HG02610 (cell line): Measurements from ENCODE around the gene RPL19.

Source experiments
- ATAC-seq: cut with Tn5 transposase; IDR thresholded peaks from one replicate; pipeline ENCODE4 v1.9.1; 2021; ENCODE audit warnings: mild to moderate bottlenecking, moderate library complexity; ENCODE audit not compliant: unreplicated experiment

RPL19 gene

GRCh38 chr17:39222866-39223834, 23.1 kb downstream of the RPL19 start:
- no peak for ATAC-seq

DNA sequence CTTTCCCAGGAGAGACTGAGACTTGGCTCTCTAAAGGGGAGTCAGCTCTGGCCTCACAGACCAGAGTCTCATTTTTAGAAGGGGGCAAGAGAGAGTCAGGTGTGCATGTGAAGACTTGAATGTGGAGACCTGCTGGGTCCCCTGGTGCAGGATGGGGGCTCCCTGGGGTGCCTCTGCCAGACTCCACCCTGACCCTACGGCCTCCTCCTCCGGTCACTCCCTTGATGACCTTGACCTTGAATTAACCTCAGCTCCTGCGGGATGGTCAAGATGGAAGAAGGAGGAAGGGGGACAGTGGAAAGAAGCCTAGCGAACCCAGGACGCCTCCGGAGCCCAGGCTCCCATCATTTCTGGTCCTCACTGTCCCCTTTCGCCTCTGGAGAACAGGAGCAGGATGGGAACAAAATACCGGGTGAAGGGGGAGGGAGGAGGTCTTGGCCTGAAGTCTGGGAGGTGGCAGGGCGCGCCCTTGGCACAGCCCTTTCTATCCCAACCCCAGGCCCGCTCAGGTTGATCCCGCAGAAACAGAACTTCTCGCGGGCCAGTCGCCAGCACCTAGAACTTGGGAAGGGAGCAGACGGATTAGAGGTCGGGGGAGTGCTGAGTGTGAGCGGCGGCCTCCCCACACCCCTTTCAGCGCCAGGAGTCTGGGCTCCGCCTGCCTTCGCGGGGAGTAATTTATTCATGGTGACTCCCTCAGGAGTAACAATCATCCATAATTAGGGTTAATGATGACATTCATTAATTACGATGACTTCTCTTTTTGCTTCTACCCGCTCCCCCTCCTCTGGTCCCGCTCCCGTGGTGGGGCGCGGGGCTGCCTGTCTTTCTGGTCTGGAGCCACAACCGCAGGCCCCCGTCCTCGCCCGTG, 24.1 kb downstream of the RPL19 start:
- no peak for ATAC-seq

- no peak for ATAC-seq
Measured at GRCh38 chr17:39224778-39225307, 24.8 kb downstream of the RPL19 start.

DNA sequence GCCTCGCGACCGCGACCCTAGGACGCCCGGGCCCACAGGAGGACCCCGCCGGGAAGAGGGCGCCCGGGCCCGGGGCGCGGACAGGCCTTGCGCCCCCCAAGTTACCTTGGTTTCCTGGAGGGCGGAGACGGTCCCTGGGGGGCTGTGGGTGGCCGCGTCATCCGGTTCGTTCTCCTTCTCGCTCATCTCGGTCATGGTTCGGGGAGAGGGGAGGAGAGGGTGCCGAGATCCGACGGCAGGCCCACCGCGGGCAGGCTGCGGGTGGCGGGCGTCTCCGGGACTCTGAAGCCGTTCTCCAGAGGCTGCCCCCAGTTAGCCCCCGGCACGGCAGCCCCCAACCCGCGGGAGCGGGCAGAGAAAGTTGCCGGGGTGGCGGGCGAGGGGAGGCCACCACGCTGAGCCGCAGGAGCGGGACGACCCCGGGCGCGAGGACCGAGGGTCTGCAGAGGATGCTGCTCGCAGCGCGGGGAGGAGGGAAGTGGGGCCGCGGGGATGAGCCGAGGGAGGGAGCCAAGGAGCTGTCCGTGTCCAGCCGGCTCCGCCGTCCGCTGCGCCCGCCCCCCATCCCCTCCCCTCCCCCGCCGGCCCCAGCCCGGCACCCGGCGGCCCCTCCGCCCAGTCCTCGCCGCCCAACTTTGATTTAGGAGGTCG, 25.4 kb downstream of the RPL19 start, which contains the start of gene STAC2:
Gene STAC2, minus strand, starts transcription at position 638 of the 651 bp plus-strand sequence. Its CDS starts 443 bp downstream, at position 195.
- no peak for ATAC-seq

DNA sequence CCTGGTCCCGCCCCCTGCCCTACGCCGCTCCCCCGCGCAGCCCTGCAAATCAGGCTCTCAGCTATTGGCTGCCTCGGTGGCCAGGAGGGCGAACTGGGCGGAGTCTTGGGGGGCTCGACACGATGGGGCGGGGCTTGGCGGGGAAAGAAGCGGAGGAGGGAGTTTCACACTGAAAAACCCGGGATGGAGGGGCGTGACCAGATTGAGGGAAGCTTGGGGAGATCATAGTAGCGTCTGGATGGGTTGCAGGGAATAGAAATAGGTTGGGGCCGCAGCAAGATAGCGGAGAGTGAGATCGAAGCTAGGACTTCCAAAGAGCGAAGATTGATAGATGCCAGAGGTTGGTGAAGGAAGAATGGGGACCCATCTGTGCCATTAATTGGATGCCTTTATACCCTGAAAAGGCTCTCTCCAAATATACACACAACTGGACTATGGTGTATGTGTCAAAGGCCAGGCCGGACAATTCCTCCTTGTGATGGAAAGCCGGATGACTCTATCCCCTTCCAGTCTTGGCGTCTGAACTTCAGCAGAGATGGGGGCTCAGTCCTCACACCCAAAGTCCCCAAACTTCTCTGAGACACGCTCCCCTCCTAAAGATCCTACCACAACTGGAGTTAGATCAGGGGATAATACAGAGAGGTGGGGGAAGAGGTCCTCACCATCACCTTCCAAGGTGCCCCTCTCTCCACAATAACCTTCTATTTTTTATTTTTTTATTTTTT, 26.0 kb downstream of the RPL19 start:
- ATAC-seq: no peak

DNA sequence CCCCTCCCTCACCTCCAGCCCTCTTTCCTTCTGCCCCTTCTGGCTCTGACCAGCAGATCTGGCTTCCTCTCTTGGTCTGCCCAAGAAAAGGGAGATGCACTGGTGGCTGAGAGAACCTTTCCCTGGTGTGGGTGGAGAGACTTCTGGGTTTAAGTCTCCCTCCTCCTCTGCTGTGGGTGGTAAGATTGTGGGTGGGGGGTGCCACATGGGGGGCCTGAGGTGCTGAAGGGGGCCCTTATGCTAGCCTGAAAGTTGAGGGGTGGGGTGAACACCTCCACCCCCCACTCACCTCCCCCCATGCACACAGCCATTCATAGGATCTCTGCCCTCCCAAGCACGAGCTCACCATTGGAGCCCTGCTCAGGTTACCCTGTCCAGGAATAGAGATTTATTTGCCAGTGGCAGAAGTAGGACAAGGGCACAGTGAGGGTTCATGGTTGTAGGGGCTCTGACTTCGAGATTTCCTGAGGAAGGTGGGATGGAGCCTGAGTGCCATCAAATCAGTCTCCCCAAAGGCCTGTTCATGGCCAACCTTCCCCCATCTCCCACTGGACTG, 27.4 kb downstream of the RPL19 start:
- no peak for ATAC-seq

DNA sequence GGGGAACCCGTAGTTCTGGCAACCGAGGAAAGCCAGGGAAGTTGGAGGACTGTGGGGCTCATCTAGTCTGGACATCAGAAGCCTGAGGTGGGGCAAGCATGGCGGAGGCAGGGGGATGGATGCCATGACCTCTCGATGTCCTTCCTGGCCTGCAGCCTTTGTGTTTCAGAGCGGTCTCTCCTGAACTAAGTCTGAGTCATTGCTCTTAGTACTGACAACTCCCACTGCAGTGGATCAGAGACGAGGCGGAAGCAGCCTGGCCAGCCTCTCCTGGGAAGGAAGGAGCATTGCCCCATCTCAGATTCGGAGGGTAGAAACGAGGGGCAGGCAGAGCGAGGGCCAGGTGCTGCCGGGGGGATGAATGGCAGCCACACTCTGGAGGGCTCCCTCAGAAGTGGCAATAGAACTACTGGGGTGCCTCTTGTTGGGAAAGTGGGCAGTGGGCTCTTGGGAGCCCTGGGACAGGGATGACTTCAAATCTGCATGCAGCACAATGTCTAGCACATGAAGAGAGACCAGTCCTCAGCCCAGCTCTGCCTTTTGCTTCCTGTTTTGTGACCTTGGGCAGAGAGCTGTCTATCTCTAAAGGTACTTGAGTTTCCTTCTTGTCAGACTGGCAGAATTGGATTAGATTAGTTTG, 29.3 kb downstream of the RPL19 start:
- ATAC-seq: no peak

- ATAC-seq: no peak
Measured at GRCh38 chr17:39230361-39230760, 30.3 kb downstream of the RPL19 start.

GRCh38 chr17:39231091-39231561, 31.0 kb downstream of the RPL19 start:
- ATAC-seq: no peak

- ATAC-seq: no peak
Measured at GRCh38 chr17:39231591-39232551, 31.8 kb downstream of the RPL19 start.

DNA sequence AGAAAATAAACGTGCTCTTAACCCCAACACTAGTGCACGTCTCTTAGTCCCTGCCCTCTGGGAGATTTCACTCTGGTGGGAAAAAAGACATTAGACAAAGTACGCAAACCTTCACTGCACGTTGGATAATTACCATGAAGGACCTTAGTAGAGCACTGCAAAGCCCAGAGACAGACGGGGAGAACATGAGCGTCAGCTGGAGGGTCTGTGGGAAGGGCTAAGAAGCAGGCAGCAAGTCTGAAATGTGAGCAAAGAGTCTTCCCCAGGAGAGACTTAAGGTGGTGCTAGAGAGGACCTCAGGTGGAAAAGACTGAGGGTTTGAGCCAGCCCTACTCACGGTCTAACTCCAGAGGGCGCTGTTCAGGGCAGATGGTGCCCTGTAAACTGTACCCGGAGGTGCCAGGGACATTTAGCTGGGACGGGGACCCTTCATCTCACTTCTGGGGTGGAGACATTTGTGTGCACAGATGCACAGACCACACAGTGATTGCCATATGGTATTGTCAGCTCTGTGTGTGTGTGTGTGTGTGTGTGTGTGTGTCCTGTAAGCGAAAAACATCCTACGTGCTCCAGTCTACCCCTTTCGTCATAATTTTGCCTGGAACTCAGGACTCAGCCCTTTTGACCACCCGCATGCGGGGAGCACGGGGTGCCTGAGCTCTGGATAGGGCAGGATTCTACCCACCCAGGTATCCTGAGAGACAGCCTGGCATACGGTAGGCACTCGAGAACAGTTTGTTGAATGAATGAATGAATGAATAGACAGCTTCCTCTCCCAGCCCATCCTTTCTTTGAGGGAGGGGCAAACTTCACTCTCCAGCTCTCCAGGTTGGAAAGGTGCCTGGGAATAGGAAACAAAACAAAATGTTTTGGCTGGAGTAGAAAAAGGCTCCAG, 35.7 kb downstream of the RPL19 start:
- no peak for ATAC-seq

GRCh38 chr17:39236450-39236927, 36.4 kb downstream of the RPL19 start:
- no peak for ATAC-seq

GRCh38 chr17:39236981-39237441, 36.9 kb downstream of the RPL19 start:
- no peak for ATAC-seq

DNA sequence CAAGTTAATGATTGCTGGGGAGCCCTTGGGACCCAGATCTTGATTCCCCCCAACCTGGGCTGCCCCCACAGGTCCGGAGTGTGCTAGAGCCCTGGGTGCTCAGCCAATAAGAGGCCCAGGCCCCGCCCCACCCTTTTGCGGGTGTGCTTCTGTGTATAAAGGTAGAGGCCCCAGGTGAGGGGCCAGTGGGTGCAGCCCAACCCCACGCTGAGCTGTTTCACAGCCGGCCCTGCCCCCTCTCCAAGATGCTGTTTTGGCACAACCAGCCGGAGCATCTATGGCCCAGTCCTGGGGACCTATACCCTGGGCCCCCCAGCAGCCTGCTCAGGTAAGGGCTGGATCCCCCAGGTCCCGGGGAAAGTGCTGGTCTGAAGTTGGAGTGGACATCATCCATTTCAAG, 37.5 kb downstream of the RPL19 start:
- no peak for ATAC-seq

GRCh38 chr17:39238311-39238972, 38.4 kb downstream of the RPL19 start:
- ATAC-seq: no peak

GRCh38 chr17:39239640-39240314, 39.7 kb downstream of the RPL19 start:
- ATAC-seq: no peak
